ENCODE data around the gene HOXA3. TPM values are rescaled to one million over a fixed set of nuclear protein-coding genes. Genes with fewer than 3 reads are reported as not detected.

The HOXA3 gene
- total RNA-seq, 2 donors from 2014 or later, result not detected

- no peaks in the 10 kb centered on the region for H3K9me3 Mint-ChIP-seq
- peaks cover 92% of the 10 kb centered on the region for H3K27me3 Mint-ChIP-seq (ENCODE audit: low read depth)
- no peak for DNase-seq
- peaks cover 34% of the 10 kb centered on the region for H3K4me1 Mint-ChIP-seq (ENCODE audit: low read depth)
- no peak overlapping the region for H3K27ac Mint-ChIP-seq
- no peaks in the 10 kb centered on the region for H3K36me3 Mint-ChIP-seq (ENCODE audit: insufficient read depth in 2 of 2)
- no peak for ATAC-seq (replicated peaks in 1 of 2)
- H3K4me3 Mint-ChIP-seq, result peak overlapping the region; percentile 42 to 51
Measured at GRCh38 chr7:27193335-27194001, 41.1 kb upstream of the HOXA3 start.

- DNase-seq (no peak), ATAC-seq (replicated peaks in 1 of 2) (peak; percentile 51 to 58)
- no peak overlapping the region for H3K27ac Mint-ChIP-seq
- no peaks in the 10 kb centered on the region for H3K36me3 Mint-ChIP-seq (ENCODE audit: insufficient read depth in 2 of 2)
- no peaks in the 10 kb centered on the region for H3K9me3 Mint-ChIP-seq
- peaks cover 92% of the 10 kb centered on the region for H3K27me3 Mint-ChIP-seq (ENCODE audit: low read depth)
- peak overlapping the region; percentile 73 to 75 for H3K4me3 Mint-ChIP-seq
- peaks cover 36% of the 10 kb centered on the region for H3K4me1 Mint-ChIP-seq (ENCODE audit: low read depth)
Measured at GRCh38 chr7:27192546-27193334, 40.4 kb upstream of the HOXA3 start.

GRCh38 chr7:27191833-27192545 is 39.6 kb upstream of the HOXA3 start:
- peak overlapping the region; percentile 73 to 75 for H3K4me3 Mint-ChIP-seq
- peaks cover 41% of the 10 kb centered on the region for H3K4me1 Mint-ChIP-seq (ENCODE audit: low read depth)
- DNase-seq (no peak), ATAC-seq (replicated peaks in 1 of 2) (peak in 1 of 2 donors; percentile 10)
- peaks cover 92% of the 10 kb centered on the region for H3K27me3 Mint-ChIP-seq (ENCODE audit: low read depth)
- no peaks in the 10 kb centered on the region for H3K9me3 Mint-ChIP-seq
- H3K36me3 Mint-ChIP-seq (ENCODE audit: insufficient read depth in 2 of 2), result no peaks in the 10 kb centered on the region
- H3K27ac Mint-ChIP-seq, result no peak overlapping the region

GRCh38 chr7:27191161-27191731 is 38.9 kb upstream of the HOXA3 start:
- H3K27me3 Mint-ChIP-seq (ENCODE audit: low read depth), result peaks cover 92% of the 10 kb centered on the region
- no peaks in the 10 kb centered on the region for H3K36me3 Mint-ChIP-seq (ENCODE audit: insufficient read depth in 2 of 2)
- ATAC-seq (replicated peaks in 1 of 2) (no peak), DNase-seq (no peak)
- peaks cover 43% of the 10 kb centered on the region for H3K4me1 Mint-ChIP-seq (ENCODE audit: low read depth)
- no peak overlapping the region for H3K27ac Mint-ChIP-seq
- H3K9me3 Mint-ChIP-seq, result no peaks in the 10 kb centered on the region
- H3K4me3 Mint-ChIP-seq, result no peak overlapping the region

GRCh38 chr7:27189997-27190748 is 37.8 kb upstream of the HOXA3 start:
- no peaks in the 10 kb centered on the region for H3K36me3 Mint-ChIP-seq (ENCODE audit: insufficient read depth in 2 of 2)
- H3K4me3 Mint-ChIP-seq, result no peak overlapping the region
- peaks cover 54% of the 10 kb centered on the region for H3K4me1 Mint-ChIP-seq (ENCODE audit: low read depth)
- peaks cover 93% of the 10 kb centered on the region for H3K27me3 Mint-ChIP-seq (ENCODE audit: low read depth)
- no peak for DNase-seq
- ATAC-seq (replicated peaks in 1 of 2), result no peak
- no peak overlapping the region for H3K27ac Mint-ChIP-seq
- H3K9me3 Mint-ChIP-seq, result no peaks in the 10 kb centered on the region

- Mint-ChIP-seq H3K27me3 (ENCODE audit: low read depth) (peaks cover 93% of the 10 kb centered on the region), H3K4me1 (ENCODE audit: low read depth) (peaks cover 60% of the 10 kb centered on the region), H3K27ac (no peak overlapping the region), H3K4me3 (peak overlapping the region; percentile 75 to 86), H3K9me3 (no peaks in the 10 kb centered on the region), H3K36me3 (ENCODE audit: insufficient read depth in 2 of 2) (no peaks in the 10 kb centered on the region)
- peak in 1 of 2 donors; percentile 1 for DNase-seq
- ATAC-seq (replicated peaks in 1 of 2), result no peak
Measured at GRCh38 chr7:27189295-27189996, 37.1 kb upstream of the HOXA3 start.

- DNase-seq, result peak in 1 of 2 donors; percentile 53
- H3K36me3 Mint-ChIP-seq (ENCODE audit: insufficient read depth in 2 of 2), result no peaks in the 10 kb centered on the region
- peak in 1 of 2 donors; percentile 8 for ATAC-seq (replicated peaks in 1 of 2)
- peaks cover 85% of the 10 kb centered on the region for H3K27me3 Mint-ChIP-seq (ENCODE audit: low read depth)
- peak overlapping the region; percentile 75 to 86 for H3K4me3 Mint-ChIP-seq
- H3K4me1 Mint-ChIP-seq (ENCODE audit: low read depth), result peaks cover 56% of the 10 kb centered on the region
- no peaks in the 10 kb centered on the region for H3K9me3 Mint-ChIP-seq
- peak overlapping the region; percentile 46 for H3K27ac Mint-ChIP-seq
Measured at GRCh38 chr7:27188386-27189294, 36.3 kb upstream of the HOXA3 start.

- peak overlapping the region; percentile 75 to 86 for H3K4me3 Mint-ChIP-seq
- DNase-seq (no peak), ATAC-seq (replicated peaks in 1 of 2) (no peak)
- no peaks in the 10 kb centered on the region for H3K9me3 Mint-ChIP-seq
- no peak overlapping the region for H3K27ac Mint-ChIP-seq
- peaks cover 52% of the 10 kb centered on the region for H3K4me1 Mint-ChIP-seq (ENCODE audit: low read depth)
- H3K27me3 Mint-ChIP-seq (ENCODE audit: low read depth), result peaks cover 83% of the 10 kb centered on the region
- H3K36me3 Mint-ChIP-seq (ENCODE audit: insufficient read depth in 2 of 2), result no peaks in the 10 kb centered on the region
Measured at GRCh38 chr7:27187475-27188385, 35.3 kb upstream of the HOXA3 start.

- Mint-ChIP-seq H3K4me1 (ENCODE audit: low read depth) (peaks cover 52% of the 10 kb centered on the region), H3K9me3 (no peaks in the 10 kb centered on the region), H3K27me3 (ENCODE audit: low read depth) (peaks cover 82% of the 10 kb centered on the region), H3K4me3 (peak overlapping the region in 1 of 2 donors; percentile 86), H3K27ac (no peak overlapping the region), H3K36me3 (ENCODE audit: insufficient read depth in 2 of 2) (no peaks in the 10 kb centered on the region)
- ATAC-seq (replicated peaks in 1 of 2) (no peak), DNase-seq (no peak)
Measured at GRCh38 chr7:27186668-27187474, 34.5 kb upstream of the HOXA3 start.

Measured in activated T-cell treated with anti-CD3 and anti-CD28 coated beads, Interleukin-2, amount 50 U/mL, for 72 hours (primary cell).